Uterus (tissue), 4 donors: ENCODE data around the gene LPP. TPM values are rescaled to one million over a fixed set of nuclear protein-coding genes. Genes with fewer than 3 reads are reported as not detected.

ENCODE experiments used
- DNase-seq, 2 donors: peaks; one replicate each; pipeline ENCODE4 v3.0.0-alpha.2; 2019 to 2020
- H3K27ac ChIP-seq, 2 donors: fragments of 200-600 bp; sonication (generic); 1 replicate in 1 of 2; 2 replicates in 1 of 2; pipeline ENCODE4 v1.5.1; 2016 to 2018
- H3K27me3 ChIP-seq, 2 donors: fragments of 200-600 bp; sonication (generic); one replicate each; pipeline ENCODE4 v1.5.1; 2018 to 2019; ENCODE audit warnings: control low read depth in 1 of 2
- H3K36me3 ChIP-seq, 2 donors: fragments of 200-600 bp; sonication (generic); one replicate each; pipeline ENCODE4 v1.5.1; 2019; ENCODE audit warnings: control low read depth in 1 of 2
- H3K4me1 ChIP-seq, 2 donors: fragments of 200-600 bp; sonication (generic); one replicate each; pipeline ENCODE4 v1.5.1; 2018 to 2019; ENCODE audit warnings: control low read depth in 1 of 2
- H3K4me3 ChIP-seq, 2 donors: fragments of 200-600 bp; sonication (generic); 1 replicate in 1 of 2; 2 replicates in 1 of 2; pipeline ENCODE4 v1.5.1; 2018 to 2019; ENCODE audit warnings: mild to moderate bottlenecking in 1 of 2
- H3K9me3 ChIP-seq, 2 donors: fragments of 200-600 bp; sonication (generic); one replicate each; pipeline ENCODE4 v1.5.1; 2019; ENCODE audit warnings: control low read depth in 1 of 2
- POLR2A ChIP-seq, 2 donors: fragments of 450-650 bp; IDR thresholded peaks; one replicate each; pipeline ENCODE4 v1.6.1; 2016; ENCODE audit warnings: antibody characterized with exemption in 2 of 2, mild to moderate bottlenecking in 1 of 2, moderate library complexity in 1 of 2
- intact Hi-C: fragments of 100-400 bp; cut with DNase I; formaldehyde crosslinking; loops from one replicate; pipeline ENCODE4 v1.15.1; 2023; ENCODE audit warnings: low total_unique reads
- total RNA-seq, 4 donors: library from RNA; depleted of rRNA in 3 of 4; stranded (reverse); fragments of >200 nt in 3 of 4; gene quantifications; one replicate each; pipeline versions ENCODE4 v1.1.0 to v1.2.4, GENCODE V29; 2014 to 2023
- TF ChIP-seq, protein P1 (sequence below), 4 experiments: fragments of 200-600 bp in 2 of 4; fragments of 450-650 bp in 2 of 4; sonication (generic) in 2 of 4; IDR thresholded peaks; one replicate each; pipeline ENCODE4 v1.5.1; 2016 to 2019; ENCODE audit warnings: antibody characterized with exemption in 4 of 4, mild to moderate bottlenecking in 2 of 4, moderate library complexity in 1 of 4
- donor health status: DM: yes; HTN: yes; CAD: no.

The LPP gene
- total RNA-seq, 4 donors from 2014 or later = 180 to 1,374 (median 712) TPM

DNA sequence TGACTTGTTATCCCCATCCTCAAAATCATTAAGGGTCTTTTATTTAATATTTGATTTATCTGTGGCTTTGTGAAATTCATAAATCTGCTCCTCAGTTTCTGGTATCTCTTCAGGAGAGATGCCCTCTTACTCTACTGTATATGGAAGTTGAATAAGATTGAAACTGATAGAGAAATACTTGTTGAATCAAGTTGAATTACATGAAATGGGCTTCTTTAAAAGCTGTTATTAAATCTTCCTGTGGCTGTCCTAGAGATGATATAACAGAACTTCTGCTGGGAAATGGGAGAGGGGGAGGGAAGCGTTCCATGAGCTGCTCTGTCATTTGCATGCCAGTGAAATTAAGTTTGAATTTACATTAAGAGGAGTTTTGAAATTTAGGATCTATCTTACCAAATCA is 523.4 kb downstream of the LPP start:
- Histone ChIP-seq H3K4me3 (no peak overlapping the region), H3K27ac (no peak overlapping the region), H3K27me3 (no peaks in the 10 kb centered on the region), H3K4me1 (peaks cover 0 to 3% of the 10 kb centered on the region in 2 donors), H3K9me3 (no peaks in the 10 kb centered on the region), H3K36me3 (no peaks in the 10 kb centered on the region)
- no peak for DNase-seq
- intact Hi-C loops = no loop called here
- no peak for TF ChIP-seq POLR2A (IDR thresholded peaks at IDR 0.05)
- TF ChIP-seq, protein P1, sequence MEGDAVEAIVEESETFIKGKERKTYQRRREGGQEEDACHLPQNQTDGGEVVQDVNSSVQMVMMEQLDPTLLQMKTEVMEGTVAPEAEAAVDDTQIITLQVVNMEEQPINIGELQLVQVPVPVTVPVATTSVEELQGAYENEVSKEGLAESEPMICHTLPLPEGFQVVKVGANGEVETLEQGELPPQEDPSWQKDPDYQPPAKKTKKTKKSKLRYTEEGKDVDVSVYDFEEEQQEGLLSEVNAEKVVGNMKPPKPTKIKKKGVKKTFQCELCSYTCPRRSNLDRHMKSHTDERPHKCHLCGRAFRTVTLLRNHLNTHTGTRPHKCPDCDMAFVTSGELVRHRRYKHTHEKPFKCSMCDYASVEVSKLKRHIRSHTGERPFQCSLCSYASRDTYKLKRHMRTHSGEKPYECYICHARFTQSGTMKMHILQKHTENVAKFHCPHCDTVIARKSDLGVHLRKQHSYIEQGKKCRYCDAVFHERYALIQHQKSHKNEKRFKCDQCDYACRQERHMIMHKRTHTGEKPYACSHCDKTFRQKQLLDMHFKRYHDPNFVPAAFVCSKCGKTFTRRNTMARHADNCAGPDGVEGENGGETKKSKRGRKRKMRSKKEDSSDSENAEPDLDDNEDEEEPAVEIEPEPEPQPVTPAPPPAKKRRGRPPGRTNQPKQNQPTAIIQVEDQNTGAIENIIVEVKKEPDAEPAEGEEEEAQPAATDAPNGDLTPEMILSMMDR (IDR thresholded peaks at IDR 0.05) = no peak

DNA sequence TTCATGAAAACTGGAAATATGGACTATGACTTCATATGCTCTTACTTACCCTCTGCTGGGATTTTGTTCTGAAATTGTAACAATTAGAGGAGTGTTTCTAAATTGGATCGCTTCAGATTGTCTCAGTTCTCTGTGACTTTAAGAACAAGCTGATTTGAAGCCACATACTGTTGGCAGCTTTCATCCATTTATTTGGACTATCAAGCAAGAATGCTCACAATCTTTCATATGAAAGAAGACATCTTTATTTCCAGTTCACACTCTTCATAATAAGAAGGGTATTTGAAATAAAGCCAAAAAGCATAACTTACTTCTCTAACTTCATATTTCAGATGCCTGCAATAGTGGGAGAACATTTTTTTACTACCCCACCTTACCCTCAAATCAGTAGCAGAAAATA is 526.2 kb downstream of the LPP start:
- H3K4me3 ChIP-seq = no peak overlapping the region
- DNase-seq = no peak
- peak overlapping the region; percentile 42 to 48 for H3K27ac ChIP-seq
- peaks cover 0 to 3% of the 10 kb centered on the region in 2 donors for H3K4me1 ChIP-seq
- no peaks in the 10 kb centered on the region for H3K27me3 ChIP-seq
- H3K36me3 ChIP-seq = no peaks in the 10 kb centered on the region
- intact Hi-C loops = no loop called here
- no peaks in the 10 kb centered on the region for H3K9me3 ChIP-seq
- TF ChIP-seq POLR2A (IDR thresholded peaks at IDR 0.05) = no peak
- TF ChIP-seq, protein P1 (IDR thresholded peaks at IDR 0.05) = no peak

DNA sequence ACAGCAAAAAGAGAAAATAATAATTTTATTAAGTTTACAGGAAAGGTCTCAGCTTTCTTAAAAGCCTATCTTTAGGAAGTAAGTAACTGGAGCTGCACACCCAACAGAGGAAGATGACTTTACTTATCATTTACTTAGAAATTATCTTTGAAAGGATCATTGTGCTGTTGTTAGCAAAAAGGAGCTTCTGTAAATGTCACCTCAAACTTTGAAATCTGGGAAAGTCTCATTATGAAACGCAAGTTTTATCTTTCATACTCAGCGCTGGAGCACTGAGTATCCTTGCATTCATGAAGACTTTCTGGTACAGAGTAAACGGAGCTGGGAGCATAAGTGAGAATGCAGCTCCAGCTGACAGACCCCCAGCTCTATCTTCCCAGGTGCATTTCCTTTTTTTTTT is 526.6 kb downstream of the LPP start:
- intact Hi-C loops = no loop called here
- Histone ChIP-seq H3K27ac (peak overlapping the region in 1 of 2 donors; percentile 48), H3K36me3 (no peaks in the 10 kb centered on the region), H3K27me3 (no peaks in the 10 kb centered on the region), H3K4me1 (peaks cover 0 to 3% of the 10 kb centered on the region in 2 donors), H3K9me3 (no peaks in the 10 kb centered on the region), H3K4me3 (no peak overlapping the region)
- DNase-seq = no peak
- TF ChIP-seq, protein P1 (IDR thresholded peaks at IDR 0.05) = no peak
- no peak for TF ChIP-seq POLR2A (IDR thresholded peaks at IDR 0.05)

DNA sequence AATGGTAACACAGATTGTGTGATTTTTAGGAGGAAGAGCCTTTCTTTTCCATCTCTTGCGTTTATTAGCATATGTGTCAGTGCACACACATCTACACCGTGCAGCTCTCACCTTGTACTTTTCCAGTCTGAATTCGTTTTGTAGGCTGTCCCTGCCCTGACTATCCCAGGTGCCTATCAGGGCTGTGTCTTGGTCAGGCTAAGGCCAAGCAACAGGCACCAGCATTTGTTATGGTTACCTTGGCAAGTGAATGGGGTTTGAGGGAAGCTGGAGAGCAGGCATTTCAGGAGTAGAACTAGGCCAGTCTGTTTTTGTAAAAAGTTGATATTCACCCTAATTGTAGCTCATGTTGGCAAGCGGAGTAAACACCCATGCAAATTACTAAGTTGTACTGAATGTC is 528.4 kb downstream of the LPP start:
- no peaks in the 10 kb centered on the region for H3K9me3 ChIP-seq
- no peak overlapping the region for H3K4me3 ChIP-seq
- H3K27ac ChIP-seq = no peak overlapping the region
- peaks cover 0 to 3% of the 10 kb centered on the region in 2 donors for H3K4me1 ChIP-seq
- H3K36me3 ChIP-seq = no peaks in the 10 kb centered on the region
- intact Hi-C loops = no loop called here
- no peaks in the 10 kb centered on the region for H3K27me3 ChIP-seq
- DNase-seq = no peak
- TF ChIP-seq, protein P1 (IDR thresholded peaks at IDR 0.05) = no peak
- TF ChIP-seq POLR2A (IDR thresholded peaks at IDR 0.05) = no peak

DNA sequence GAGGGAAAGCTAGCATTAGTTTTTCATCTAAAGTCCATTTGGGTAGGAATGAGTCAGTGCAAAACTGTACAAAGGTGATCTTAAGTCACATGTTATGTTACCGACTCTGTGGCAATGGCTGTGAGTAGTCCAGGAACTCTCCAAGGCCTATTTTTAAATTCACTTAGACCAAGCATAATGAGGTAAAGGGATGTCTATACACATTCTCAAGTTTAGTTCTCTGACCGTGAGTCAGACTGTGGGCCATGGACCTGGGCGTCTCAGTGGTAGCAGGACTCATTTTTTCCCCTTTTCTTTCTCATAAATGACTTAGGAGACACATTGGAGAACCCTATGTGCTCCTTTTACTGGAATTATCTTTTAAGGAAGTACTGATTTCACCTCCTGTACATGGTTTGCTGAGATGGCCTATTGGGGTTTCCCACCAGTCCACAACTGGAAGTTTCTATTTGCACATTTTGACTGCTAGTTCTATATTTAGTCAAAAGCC is 529.1 kb downstream of the LPP start:
- intact Hi-C loops = no loop called here
- DNase-seq = no peak
- no peak overlapping the region for H3K27ac ChIP-seq
- H3K36me3 ChIP-seq = no peaks in the 10 kb centered on the region
- H3K4me3 ChIP-seq = no peak overlapping the region
- peaks cover 0 to 3% of the 10 kb centered on the region in 2 donors for H3K4me1 ChIP-seq
- no peaks in the 10 kb centered on the region for H3K9me3 ChIP-seq
- TF ChIP-seq, protein P1 (IDR thresholded peaks at IDR 0.05) = no peak
- TF ChIP-seq POLR2A (IDR thresholded peaks at IDR 0.05) = no peak
- H3K27me3 ChIP-seq = no peaks in the 10 kb centered on the region
